ENCODE results near the gene CR2. TPM values are rescaled to one million over a fixed set of nuclear protein-coding genes. Genes with fewer than 3 reads are reported as not detected.

The CR2 gene
- polyA plus RNA-seq, 1 of the 3 experiments (the other 2 are of a cell fraction), result not detected

DNA sequence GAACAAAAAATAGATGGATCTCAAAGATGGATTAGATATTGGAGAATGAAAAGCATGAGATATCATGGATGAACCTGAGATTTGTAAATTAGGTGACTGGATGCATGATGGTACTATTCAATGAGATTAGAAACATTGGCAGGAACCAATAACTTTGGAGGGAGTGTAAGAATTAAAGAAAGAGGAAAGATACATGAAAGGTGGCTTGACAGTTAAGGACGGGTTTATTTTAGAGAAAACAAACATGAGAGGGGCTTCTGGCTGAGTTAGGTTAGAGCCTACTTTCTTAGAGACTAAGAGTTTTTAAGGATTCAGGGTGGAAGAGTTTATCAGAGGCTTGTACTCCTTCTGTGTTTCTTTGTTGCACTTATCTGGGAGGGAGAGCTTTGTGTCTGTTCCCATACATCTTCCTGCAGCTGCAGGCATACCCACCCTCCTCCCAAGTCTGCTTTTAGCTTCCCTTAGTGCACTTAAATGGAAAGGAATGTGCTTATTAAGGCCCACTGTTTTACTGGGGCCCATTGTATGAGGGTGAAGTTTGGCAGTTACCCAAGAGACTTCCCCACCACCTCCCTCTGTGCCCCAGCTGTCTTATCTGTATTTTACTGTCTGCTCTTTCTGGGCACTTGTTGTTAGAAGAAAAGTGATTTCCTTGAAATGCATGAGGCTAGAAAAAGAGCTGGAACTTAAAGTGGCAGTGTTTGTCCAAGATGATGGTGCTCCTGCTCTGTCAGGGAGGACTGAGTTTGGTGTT lies 26.1 kb upstream of the CR2 start:
- H3K4me2 ChIP-seq, result no peak overlapping the region
- no peak overlapping the region for H3K27ac ChIP-seq (ENCODE audit: low read depth in 2 of 2, low read length in 1 of 2)
- 3% methylated on average over 1 of the region's 1 CpG for WGBS (ENCODE audit: low lambda C conversion rate)
- no peak for DNase-seq
- peaks cover 19% of the 10 kb centered on the region for H3K27me3 ChIP-seq (ENCODE audit: insufficient read depth)
- TF ChIP-seq FOXJ3 (CRISPR knock-in tag; IDR thresholded peaks at IDR 0.05), result no peak
- TF ChIP-seq, protein P1, sequence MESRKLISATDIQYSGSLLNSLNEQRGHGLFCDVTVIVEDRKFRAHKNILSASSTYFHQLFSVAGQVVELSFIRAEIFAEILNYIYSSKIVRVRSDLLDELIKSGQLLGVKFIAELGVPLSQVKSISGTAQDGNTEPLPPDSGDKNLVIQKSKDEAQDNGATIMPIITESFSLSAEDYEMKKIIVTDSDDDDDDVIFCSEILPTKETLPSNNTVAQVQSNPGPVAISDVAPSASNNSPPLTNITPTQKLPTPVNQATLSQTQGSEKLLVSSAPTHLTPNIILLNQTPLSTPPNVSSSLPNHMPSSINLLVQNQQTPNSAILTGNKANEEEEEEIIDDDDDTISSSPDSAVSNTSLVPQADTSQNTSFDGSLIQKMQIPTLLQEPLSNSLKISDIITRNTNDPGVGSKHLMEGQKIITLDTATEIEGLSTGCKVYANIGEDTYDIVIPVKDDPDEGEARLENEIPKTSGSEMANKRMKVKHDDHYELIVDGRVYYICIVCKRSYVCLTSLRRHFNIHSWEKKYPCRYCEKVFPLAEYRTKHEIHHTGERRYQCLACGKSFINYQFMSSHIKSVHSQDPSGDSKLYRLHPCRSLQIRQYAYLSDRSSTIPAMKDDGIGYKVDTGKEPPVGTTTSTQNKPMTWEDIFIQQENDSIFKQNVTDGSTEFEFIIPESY (IDR thresholded peaks at IDR 0.05; ENCODE audit: borderline replicate concordance, low read depth), result no peak
- TF ChIP-seq YY1 (IDR thresholded peaks at IDR 0.05; ENCODE audit: low read depth), result no peak
- TF ChIP-seq RCOR1 (IDR thresholded peaks at IDR 0.05; ENCODE audit: low read length), result no peak
- no peaks in the 10 kb centered on the region for H3F3A ChIP-seq (replicated peaks; ENCODE audit: insufficient read depth)
- ChIA-PET CTCF (interaction anchor here (1.6 to 1.7 kb wide), 2 partner anchors 23 to 71 kb away, joined by 6 to 10 read pairs; no protein-coding TSS in a partner anchor), POLR2A (no interaction called here)
- H3K9me2 ChIP-seq, result no peaks in the 10 kb centered on the region; the same call in 1 of the 2 replicates
- H2AFZ ChIP-seq (ENCODE audit: low read depth), result no peak overlapping the region
- no peaks in the 10 kb centered on the region for H3K4me1 ChIP-seq (ENCODE audit: control insufficient read depth in 1 of 2, insufficient read depth in 2 of 2, low read depth in 1 of 2, low read length in 1 of 2)
- no peaks in the 10 kb centered on the region for H4K20me1 ChIP-seq (ENCODE audit: insufficient read depth)
- no peaks in the 10 kb centered on the region for H3K36me3 ChIP-seq (replicated peaks in 1 of 2; ENCODE audit: control insufficient read depth in 1 of 2, insufficient read depth in 2 of 2, low read length in 1 of 2)
- no peak overlapping the region for H3K9ac ChIP-seq
- H3K79me2 ChIP-seq (ENCODE audit: insufficient read depth), result no peaks in the 10 kb centered on the region
- H3K9me3 ChIP-seq, result no peaks in the 10 kb centered on the region
- H3K4me3 ChIP-seq (ENCODE audit: low read depth in 2 of 2, low read length in 1 of 2), result no peak overlapping the region

DNA sequence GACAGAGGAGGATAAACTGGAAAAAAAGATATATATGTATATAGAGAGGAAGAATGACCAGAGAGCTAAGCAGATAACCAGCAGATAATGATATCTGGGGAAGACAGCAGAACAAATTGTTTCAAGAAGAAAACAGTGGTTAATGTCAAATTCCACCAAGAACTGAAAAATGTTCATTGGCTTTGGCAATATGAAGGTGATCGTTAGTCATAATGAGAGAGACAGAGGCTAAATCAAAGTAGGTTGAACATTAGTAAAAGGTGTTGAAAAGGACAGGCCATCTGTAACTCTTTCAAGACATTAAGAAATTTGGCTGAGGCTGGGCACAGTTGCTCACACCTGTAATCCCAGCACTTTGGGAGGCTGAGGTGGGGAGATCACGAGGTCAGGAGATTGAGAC lies 25.3 kb upstream of the CR2 start:
- Histone ChIP-seq H3K9me3 (no peaks in the 10 kb centered on the region), H4K20me1 (ENCODE audit: insufficient read depth) (no peaks in the 10 kb centered on the region), H3K4me3 (ENCODE audit: low read depth in 2 of 2, low read length in 1 of 2) (no peak overlapping the region), H3F3A (replicated peaks; ENCODE audit: insufficient read depth) (no peaks in the 10 kb centered on the region), H3K4me2 (no peak overlapping the region), H3K9ac (no peak overlapping the region), H2AFZ (ENCODE audit: low read depth) (no peak overlapping the region), H3K4me1 (ENCODE audit: control insufficient read depth in 1 of 2, insufficient read depth in 2 of 2, low read depth in 1 of 2, low read length in 1 of 2) (no peaks in the 10 kb centered on the region), H3K9me2 (no peaks in the 10 kb centered on the region; the same call in 1 of the 2 replicates), H3K36me3 (replicated peaks in 1 of 2; ENCODE audit: control insufficient read depth in 1 of 2, insufficient read depth in 2 of 2, low read length in 1 of 2) (no peaks in the 10 kb centered on the region), H3K27ac (ENCODE audit: low read depth in 2 of 2, low read length in 1 of 2) (no peak overlapping the region), H3K79me2 (ENCODE audit: insufficient read depth) (no peaks in the 10 kb centered on the region), H3K27me3 (ENCODE audit: insufficient read depth) (peaks cover 15% of the 10 kb centered on the region)
- WGBS (ENCODE audit: low lambda C conversion rate), result 3% methylated on average over 2 of the region's 2 CpGs
- ChIA-PET CTCF (interaction anchor here (1.0 to 1.7 kb wide), 2 partner anchors 71 to 368 kb away, joined by 3 to 6 read pairs; no protein-coding TSS in a partner anchor), POLR2A (no interaction called here)
- no peak for TF ChIP-seq RXRA (IDR thresholded peaks at IDR 0.05; ENCODE audit: borderline replicate concordance, low read depth)
- TF ChIP-seq RCOR1 (IDR thresholded peaks at IDR 0.05; ENCODE audit: low read length), result no peak
- TF ChIP-seq NRF1 (IDR thresholded peaks at IDR 0.05; ENCODE audit: low read depth, low read length), result no peak
- TF ChIP-seq, protein P2, sequence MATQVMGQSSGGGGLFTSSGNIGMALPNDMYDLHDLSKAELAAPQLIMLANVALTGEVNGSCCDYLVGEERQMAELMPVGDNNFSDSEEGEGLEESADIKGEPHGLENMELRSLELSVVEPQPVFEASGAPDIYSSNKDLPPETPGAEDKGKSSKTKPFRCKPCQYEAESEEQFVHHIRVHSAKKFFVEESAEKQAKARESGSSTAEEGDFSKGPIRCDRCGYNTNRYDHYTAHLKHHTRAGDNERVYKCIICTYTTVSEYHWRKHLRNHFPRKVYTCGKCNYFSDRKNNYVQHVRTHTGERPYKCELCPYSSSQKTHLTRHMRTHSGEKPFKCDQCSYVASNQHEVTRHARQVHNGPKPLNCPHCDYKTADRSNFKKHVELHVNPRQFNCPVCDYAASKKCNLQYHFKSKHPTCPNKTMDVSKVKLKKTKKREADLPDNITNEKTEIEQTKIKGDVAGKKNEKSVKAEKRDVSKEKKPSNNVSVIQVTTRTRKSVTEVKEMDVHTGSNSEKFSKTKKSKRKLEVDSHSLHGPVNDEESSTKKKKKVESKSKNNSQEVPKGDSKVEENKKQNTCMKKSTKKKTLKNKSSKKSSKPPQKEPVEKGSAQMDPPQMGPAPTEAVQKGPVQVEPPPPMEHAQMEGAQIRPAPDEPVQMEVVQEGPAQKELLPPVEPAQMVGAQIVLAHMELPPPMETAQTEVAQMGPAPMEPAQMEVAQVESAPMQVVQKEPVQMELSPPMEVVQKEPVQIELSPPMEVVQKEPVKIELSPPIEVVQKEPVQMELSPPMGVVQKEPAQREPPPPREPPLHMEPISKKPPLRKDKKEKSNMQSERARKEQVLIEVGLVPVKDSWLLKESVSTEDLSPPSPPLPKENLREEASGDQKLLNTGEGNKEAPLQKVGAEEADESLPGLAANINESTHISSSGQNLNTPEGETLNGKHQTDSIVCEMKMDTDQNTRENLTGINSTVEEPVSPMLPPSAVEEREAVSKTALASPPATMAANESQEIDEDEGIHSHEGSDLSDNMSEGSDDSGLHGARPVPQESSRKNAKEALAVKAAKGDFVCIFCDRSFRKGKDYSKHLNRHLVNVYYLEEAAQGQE (IDR thresholded peaks at IDR 0.05; ENCODE audit: low read depth, low read length), result no peak
- TF ChIP-seq GATA2 (CRISPR knock-in tag; IDR thresholded peaks at IDR 0.05), result no peak
- TF ChIP-seq, protein P3, sequence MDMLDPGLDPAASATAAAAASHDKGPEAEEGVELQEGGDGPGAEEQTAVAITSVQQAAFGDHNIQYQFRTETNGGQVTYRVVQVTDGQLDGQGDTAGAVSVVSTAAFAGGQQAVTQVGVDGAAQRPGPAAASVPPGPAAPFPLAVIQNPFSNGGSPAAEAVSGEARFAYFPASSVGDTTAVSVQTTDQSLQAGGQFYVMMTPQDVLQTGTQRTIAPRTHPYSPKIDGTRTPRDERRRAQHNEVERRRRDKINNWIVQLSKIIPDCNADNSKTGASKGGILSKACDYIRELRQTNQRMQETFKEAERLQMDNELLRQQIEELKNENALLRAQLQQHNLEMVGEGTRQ (IDR thresholded peaks at IDR 0.05; ENCODE audit: borderline replicate concordance, low read depth, low read length), result no peak
- no peak for TF ChIP-seq TCF12 (IDR thresholded peaks at IDR 0.05)
- no peak for TF ChIP-seq GABPA (IDR thresholded peaks at IDR 0.05; ENCODE audit: low read depth)
- TF ChIP-seq, protein P1 (IDR thresholded peaks at IDR 0.05; ENCODE audit: borderline replicate concordance, low read depth), result no peak
- no peak for DNase-seq

Measured in SK-N-SH (cell line).